KG1 (cell line): Measurements from ENCODE around the gene TRIM28.

Experiments
- DNase-seq: peaks from one replicate; lab custom pipeline; 2025; lab: John Stamatoyannopoulos, UW

TRIM28 gene

GRCh38 chr19:58579473-58580142, 35.7 kb downstream of the TRIM28 start:
- DNase-seq, result no peak

GRCh38 chr19:58581227-58582141, 37.6 kb downstream of the TRIM28 start:
- no peak for DNase-seq

GRCh38 chr19:58582985-58583384, 39.1 kb downstream of the TRIM28 start:
- DNase-seq, result no peak

GRCh38 chr19:58584498-58585441, 40.9 kb downstream of the TRIM28 start:
- no peak for DNase-seq

- no peak for DNase-seq
These were observed 41.7 kb downstream of the TRIM28 start for GRCh38 chr19:58585442-58586132.

- no peak for DNase-seq
These were observed 42.4 kb downstream of the TRIM28 start for GRCh38 chr19:58586133-58586765.
